Breast epithelium (tissue), 4 donors: ENCODE results near the gene PDLIM4. TPM values are rescaled to one million over a fixed set of nuclear protein-coding genes. Genes with fewer than 3 reads are reported as not detected.

Source experiments
- DNase-seq, 2 donors: peaks; one replicate each; pipeline ENCODE4 v3.0.0-alpha.2; 2019; ENCODE audit warnings: low spot score in 2 of 2
- H3K27ac ChIP-seq, 2 donors: fragments of 200-600 bp; sonication (generic) in 1 of 2; one replicate each; pipeline ENCODE4 v1.5.1; 2016 to 2019; ENCODE audit warnings: mild to moderate bottlenecking in 1 of 2
- H3K27me3 ChIP-seq, 2 donors: fragments of 200-600 bp; sonication (generic) in 1 of 2; one replicate each; pipeline versions ENCODE4 v1.5.1 to v1.6.0; 2017 to 2019; ENCODE audit warnings: control low read depth in 1 of 2, mild to moderate bottlenecking in 1 of 2
- H3K36me3 ChIP-seq: fragments of 200-600 bp; one replicate; pipeline ENCODE4 v1.5.1; 2019
- H3K4me1 ChIP-seq, 2 donors: fragments of 200-600 bp; sonication (generic); one replicate each; pipeline ENCODE4 v1.5.1; 2016 to 2019; ENCODE audit warnings: control low read depth in 1 of 2
- H3K4me3 ChIP-seq, 3 donors: fragments of 200-600 bp; sonication (generic); 1 replicate in 2 of 3; 2 replicates in 1 of 3; pipeline ENCODE4 v1.5.1; 2016 to 2019; ENCODE audit warnings: mild to moderate bottlenecking in 3 of 3, moderate library complexity in 2 of 3
- H3K9me3 ChIP-seq, 2 donors: fragments of 200-600 bp; sonication (generic) in 1 of 2; one replicate each; pipeline ENCODE4 v1.5.1; 2016 to 2019; ENCODE audit warnings: control low read depth in 1 of 2
- POLR2A ChIP-seq: fragments of 450-650 bp; IDR thresholded peaks from one replicate; pipeline ENCODE4 v1.6.1; 2016; ENCODE audit warnings: antibody characterized with exemption, mild to moderate bottlenecking, moderate library complexity
- POLR2AphosphoS5 ChIP-seq, 3 donors: sonication (generic); formaldehyde crosslinking; IDR thresholded peaks; one replicate each; pipeline ENCODE4 v1.6.1; 2017; ENCODE audit warnings: antibody characterized with exemption in 3 of 3
- intact Hi-C: fragments of 100-400 bp; cut with DNase I; formaldehyde crosslinking; loops from one replicate; pipeline ENCODE4 v1.15.1; 2023; ENCODE audit warnings: low total_unique reads
- total RNA-seq, 3 donors: library from RNA; depleted of rRNA; stranded (reverse); fragments of >200 nt; gene quantifications; one replicate each; pipeline ENCODE4 v1.1.0, GENCODE V29; 2016
- TF ChIP-seq, protein P1 (sequence below), 3 donors: fragments of 450-650 bp; IDR thresholded peaks; one replicate each; pipeline ENCODE4 v1.5.1; 2016 to 2017; ENCODE audit warnings: antibody characterized with exemption in 3 of 3, mild to moderate bottlenecking in 3 of 3, moderate library complexity in 3 of 3

Gene PDLIM4
- total RNA-seq, 3 donors from 2014 or later: 9.0 to 102 (median 71.4) TPM

DNA sequence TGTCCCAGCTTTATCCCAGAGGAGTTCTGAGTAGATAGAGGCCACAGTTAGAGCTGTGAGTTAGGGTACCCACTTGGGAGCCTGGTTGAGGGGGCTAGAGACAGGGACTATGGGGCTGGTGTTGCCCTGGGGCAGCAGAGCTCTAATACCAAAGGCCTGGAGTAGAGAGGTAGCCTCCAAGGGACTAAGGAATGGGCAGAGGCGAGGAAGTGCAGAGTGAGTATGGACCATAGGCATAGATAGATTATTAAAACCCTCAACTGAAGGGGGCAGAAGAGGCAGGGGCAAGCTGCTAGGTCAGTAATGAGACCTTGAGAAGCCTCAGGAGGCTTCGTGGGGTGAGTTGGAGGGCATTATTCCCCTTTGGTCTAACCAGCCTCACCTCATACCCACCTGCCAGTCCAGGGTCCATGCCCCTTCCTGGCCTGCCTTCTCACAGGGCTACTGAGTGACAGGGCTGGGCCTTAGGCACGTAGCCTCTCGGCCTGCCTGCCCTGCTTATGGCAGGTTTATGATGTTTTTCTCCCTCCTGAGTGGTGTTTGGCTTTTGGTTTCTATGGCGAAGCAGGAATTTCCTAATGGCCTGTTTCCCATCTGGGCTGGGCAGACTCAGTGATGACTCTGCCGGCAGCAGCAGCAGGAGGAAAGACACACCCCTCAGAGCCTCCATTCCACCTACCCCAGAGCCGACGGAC, 8.0 kb downstream of the PDLIM4 start:
- peaks cover 30 to 42% of the 10 kb centered on the region in 2 donors for H3K4me1 ChIP-seq
- no peaks in the 10 kb centered on the region for H3K36me3 ChIP-seq
- peak overlapping the region in 1 of 3 donors; percentile 1 for H3K4me3 ChIP-seq
- TF ChIP-seq POLR2A (peak; percentile 29), POLR2AphosphoS5 (IDR thresholded peaks at IDR 0.05) (peak; percentile 70 to 82 (median 76))
- TF ChIP-seq, protein P1, sequence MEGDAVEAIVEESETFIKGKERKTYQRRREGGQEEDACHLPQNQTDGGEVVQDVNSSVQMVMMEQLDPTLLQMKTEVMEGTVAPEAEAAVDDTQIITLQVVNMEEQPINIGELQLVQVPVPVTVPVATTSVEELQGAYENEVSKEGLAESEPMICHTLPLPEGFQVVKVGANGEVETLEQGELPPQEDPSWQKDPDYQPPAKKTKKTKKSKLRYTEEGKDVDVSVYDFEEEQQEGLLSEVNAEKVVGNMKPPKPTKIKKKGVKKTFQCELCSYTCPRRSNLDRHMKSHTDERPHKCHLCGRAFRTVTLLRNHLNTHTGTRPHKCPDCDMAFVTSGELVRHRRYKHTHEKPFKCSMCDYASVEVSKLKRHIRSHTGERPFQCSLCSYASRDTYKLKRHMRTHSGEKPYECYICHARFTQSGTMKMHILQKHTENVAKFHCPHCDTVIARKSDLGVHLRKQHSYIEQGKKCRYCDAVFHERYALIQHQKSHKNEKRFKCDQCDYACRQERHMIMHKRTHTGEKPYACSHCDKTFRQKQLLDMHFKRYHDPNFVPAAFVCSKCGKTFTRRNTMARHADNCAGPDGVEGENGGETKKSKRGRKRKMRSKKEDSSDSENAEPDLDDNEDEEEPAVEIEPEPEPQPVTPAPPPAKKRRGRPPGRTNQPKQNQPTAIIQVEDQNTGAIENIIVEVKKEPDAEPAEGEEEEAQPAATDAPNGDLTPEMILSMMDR (IDR thresholded peaks at IDR 0.05): no peak
- H3K27ac ChIP-seq: peak overlapping the region; percentile 90 to 95
- H3K9me3 ChIP-seq: no peaks in the 10 kb centered on the region
- DNase-seq: peak in 1 of 2 donors; percentile 82
- H3K27me3 ChIP-seq: no peaks in the 10 kb centered on the region
- intact Hi-C loops: no loop called here

DNA sequence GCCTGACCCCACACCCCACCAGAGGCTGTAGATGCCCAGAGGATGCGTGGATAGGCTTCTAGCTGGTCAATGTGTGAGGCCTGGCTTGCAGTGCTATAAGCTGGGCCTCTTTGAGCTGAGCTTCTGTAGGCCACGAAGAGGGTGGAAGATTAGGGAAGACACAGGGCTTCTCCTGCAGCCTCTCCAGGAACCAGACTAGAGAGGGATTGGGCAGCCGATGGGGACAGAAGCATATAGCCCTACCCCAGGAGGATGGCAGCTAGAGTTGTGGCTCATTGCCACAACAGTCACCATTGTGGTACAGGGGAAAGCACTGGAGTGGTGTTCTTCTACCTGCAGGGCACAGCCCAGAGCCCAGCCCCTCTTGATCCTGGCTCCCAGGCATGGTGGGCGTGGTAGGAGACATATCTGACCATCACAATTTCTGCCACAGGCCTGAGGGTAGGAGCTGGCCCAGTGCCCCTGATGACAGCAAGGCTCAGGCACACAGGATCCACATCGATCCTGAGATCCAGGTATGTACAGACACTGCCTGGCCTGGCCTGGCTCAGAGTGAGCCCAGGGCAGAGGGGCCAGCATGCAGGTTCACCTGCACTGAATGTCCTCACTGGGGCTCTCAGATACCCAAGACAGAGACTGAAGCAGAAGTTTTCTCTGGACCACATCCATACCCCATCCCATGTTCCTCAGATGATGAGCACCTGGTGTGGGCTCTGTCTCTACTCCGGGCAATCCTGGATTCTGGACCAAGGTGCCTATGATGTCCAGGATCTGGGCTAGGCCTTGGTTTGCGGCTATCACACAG, 8.7 kb downstream of the PDLIM4 start:
- intact Hi-C loops: no loop called here

DNA sequence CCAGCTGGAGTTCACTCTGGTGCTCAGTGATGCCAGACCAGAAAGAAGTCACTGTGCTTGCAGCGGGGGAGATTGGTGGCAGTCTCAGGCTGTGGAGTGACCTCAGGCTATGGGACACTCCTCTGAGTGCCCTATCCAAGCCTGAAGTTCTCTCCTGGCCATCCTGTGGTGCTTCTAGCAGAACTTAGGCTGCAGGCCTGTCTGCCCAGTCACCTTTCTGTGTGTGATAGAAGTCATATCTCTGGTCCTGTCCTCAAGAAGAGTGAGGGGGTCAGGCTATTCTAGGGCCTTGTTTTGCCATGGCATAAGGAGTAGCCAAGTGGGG, 9.3 kb downstream of the PDLIM4 start:
- TF ChIP-seq, protein P1 (IDR thresholded peaks at IDR 0.05): no peak
- TF ChIP-seq POLR2A (no peak), POLR2AphosphoS5 (IDR thresholded peaks at IDR 0.05) (no peak)
- H3K4me1 ChIP-seq: peaks cover 19 to 29% of the 10 kb centered on the region in 2 donors
- peak overlapping the region; percentile 90 to 95 for H3K27ac ChIP-seq
- no peaks in the 10 kb centered on the region for H3K36me3 ChIP-seq
- no peaks in the 10 kb centered on the region for H3K27me3 ChIP-seq
- no peaks in the 10 kb centered on the region for H3K9me3 ChIP-seq
- intact Hi-C loops: no loop called here
- H3K4me3 ChIP-seq: no peak overlapping the region
- DNase-seq: no peak

More for the DNA sequence above, 8.7 kb downstream of the PDLIM4 start:
- H3K4me1 ChIP-seq: peaks cover 25 to 35% of the 10 kb centered on the region in 2 donors
- no peaks in the 10 kb centered on the region for H3K27me3 ChIP-seq
- no peak for TF ChIP-seq POLR2A
- peak in 1 of 3 donors; percentile 15 for TF ChIP-seq POLR2AphosphoS5 (IDR thresholded peaks at IDR 0.05)
- DNase-seq: peak in 1 of 2 donors; percentile 53
- peak overlapping the region; percentile 90 to 95 for H3K27ac ChIP-seq
- no peaks in the 10 kb centered on the region for H3K9me3 ChIP-seq
- H3K36me3 ChIP-seq: no peaks in the 10 kb centered on the region
- peak overlapping the region in 1 of 3 donors; percentile 1 for H3K4me3 ChIP-seq

DNA sequence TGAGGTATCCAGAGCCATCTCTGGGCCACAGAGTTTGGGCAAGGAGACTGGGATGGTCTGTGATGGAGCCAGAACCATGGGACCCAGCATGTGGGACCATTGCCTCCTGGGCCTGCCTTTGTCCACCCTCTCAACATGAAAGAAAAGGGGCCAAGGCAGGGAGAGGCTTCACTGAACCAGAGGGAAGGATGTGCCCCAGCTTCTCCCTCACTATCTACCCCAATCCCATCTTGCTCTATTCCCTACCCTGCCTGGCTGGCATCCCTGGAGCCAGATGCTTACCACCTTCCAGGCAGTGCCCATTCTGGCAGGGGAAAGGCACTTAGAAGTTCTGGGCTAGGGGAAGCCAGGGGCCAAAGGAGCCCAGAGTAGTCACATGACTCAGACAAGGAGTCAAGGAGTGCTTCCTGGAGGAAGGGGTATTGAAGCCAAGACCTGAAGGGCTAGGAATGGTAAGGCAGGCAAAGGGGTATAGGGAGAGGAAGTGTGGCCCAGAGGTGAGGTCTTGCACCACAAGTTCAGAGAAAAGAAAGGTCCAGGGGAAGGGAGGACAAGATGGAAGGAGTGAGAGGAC, 9.8 kb downstream of the PDLIM4 start:
- no peak for DNase-seq
- Histone ChIP-seq H3K36me3 (no peaks in the 10 kb centered on the region), H3K27ac (peak overlapping the region; percentile 90 to 95), H3K4me1 (peaks cover 19 to 25% of the 10 kb centered on the region in 2 donors), H3K9me3 (no peaks in the 10 kb centered on the region), H3K27me3 (no peaks in the 10 kb centered on the region), H3K4me3 (no peak overlapping the region)
- no peak for TF ChIP-seq POLR2A
- TF ChIP-seq, protein P1 (IDR thresholded peaks at IDR 0.05): no peak
- TF ChIP-seq POLR2AphosphoS5 (IDR thresholded peaks at IDR 0.05): no peak
- intact Hi-C loops: no loop called here

DNA sequence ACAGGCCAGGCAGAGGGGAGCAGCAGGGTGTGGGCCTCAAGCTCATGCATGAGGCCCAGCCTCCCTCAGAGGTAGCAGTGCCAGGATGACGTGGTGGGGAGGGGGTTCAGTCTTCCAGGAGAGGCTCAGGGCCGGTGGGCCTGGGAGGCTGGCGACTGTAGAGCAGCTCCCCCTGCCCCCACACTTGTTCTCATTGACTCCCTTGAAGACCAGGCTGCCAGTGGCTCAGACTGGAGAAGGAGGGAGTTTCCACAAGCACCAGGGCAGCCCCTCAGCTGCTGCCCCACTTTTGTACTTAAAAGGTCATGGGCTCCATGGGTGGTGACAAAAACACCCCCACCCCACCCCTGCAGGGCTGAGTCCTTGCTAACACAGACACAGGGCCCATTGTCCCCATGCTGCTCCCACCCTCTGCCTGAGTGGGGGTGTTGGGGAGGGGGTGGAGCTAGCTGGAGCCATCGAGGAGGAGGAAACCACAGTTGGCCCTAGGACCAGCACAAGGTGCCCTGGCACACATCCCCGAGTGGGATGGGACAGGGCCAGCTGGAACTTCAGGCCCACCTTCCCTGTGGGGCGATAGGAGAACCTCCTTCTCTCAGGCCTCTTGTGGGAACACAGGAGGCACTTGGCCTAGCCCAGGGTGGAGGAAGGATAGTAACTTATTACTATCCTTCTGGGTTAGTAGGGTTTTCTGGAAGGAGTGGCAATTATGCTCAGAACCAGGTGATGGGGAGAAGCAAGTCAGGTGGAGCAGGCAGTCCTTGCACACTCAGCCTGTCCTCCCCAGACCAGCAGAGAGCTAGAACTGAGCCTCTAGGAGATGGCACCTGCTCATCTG, 10.7 kb downstream of the PDLIM4 start:
- TF ChIP-seq, protein P1 (IDR thresholded peaks at IDR 0.05): no peak
- TF ChIP-seq POLR2A (no peak), POLR2AphosphoS5 (IDR thresholded peaks at IDR 0.05) (peak in 1 of 3 donors; percentile 13)
- H3K4me3 ChIP-seq: no peak overlapping the region
- no peaks in the 10 kb centered on the region for H3K9me3 ChIP-seq
- peaks cover 19 to 25% of the 10 kb centered on the region in 2 donors for H3K4me1 ChIP-seq
- DNase-seq: peak in 1 of 2 donors; percentile 84
- H3K36me3 ChIP-seq: no peaks in the 10 kb centered on the region
- peak overlapping the region; percentile 90 to 95 for H3K27ac ChIP-seq
- intact Hi-C loops: no loop called here
- H3K27me3 ChIP-seq: no peaks in the 10 kb centered on the region
